ENCODE data around the gene LRRC8C.
A peak's percentile ranks its signal among the peaks of the same experiment; 100 is the strongest.

The LRRC8C gene

GRCh38 chr1:89762779-89763648 lies 130.1 kb downstream of the LRRC8C start:
- no peak overlapping the region for H3K27ac ChIP-seq (ENCODE audit: low read length)
- no peaks in the 10 kb centered on the region for H3K36me3 ChIP-seq (ENCODE audit: control insufficient read depth, low read depth, low read length)
- peaks cover 31% of the 10 kb centered on the region for H3K27me3 ChIP-seq (ENCODE audit: control insufficient read depth, insufficient read depth, low read length)
- H3K4me3 ChIP-seq (ENCODE audit: low read length) = peak overlapping the region; percentile 66
- no peak overlapping the region for H3K9ac ChIP-seq (ENCODE audit: low read length)
- H3K4me1 ChIP-seq (ENCODE audit: control insufficient read depth, low read depth, low read length) = peaks cover 6% of the 10 kb centered on the region
- H3K9me3 ChIP-seq (ENCODE audit: control insufficient read depth, low read depth, low read length) = no peaks in the 10 kb centered on the region

GRCh38 chr1:89763649-89763986 lies 130.7 kb downstream of the LRRC8C start:
- Histone ChIP-seq H3K36me3 (ENCODE audit: control insufficient read depth, low read depth, low read length) (no peaks in the 10 kb centered on the region), H3K9ac (ENCODE audit: low read length) (no peak overlapping the region), H3K27ac (ENCODE audit: low read length) (no peak overlapping the region), H3K4me3 (ENCODE audit: low read length) (peak overlapping the region; percentile 66), H3K27me3 (ENCODE audit: control insufficient read depth, insufficient read depth, low read length) (peaks cover 31% of the 10 kb centered on the region), H3K4me1 (ENCODE audit: control insufficient read depth, low read depth, low read length) (peaks cover 6% of the 10 kb centered on the region), H3K9me3 (ENCODE audit: control insufficient read depth, low read depth, low read length) (no peaks in the 10 kb centered on the region)

- Histone ChIP-seq H3K36me3 (ENCODE audit: control insufficient read depth, low read depth, low read length) (no peaks in the 10 kb centered on the region), H3K9me3 (ENCODE audit: control insufficient read depth, low read depth, low read length) (no peaks in the 10 kb centered on the region), H3K27ac (ENCODE audit: low read length) (no peak overlapping the region), H3K9ac (ENCODE audit: low read length) (no peak overlapping the region), H3K4me3 (ENCODE audit: low read length) (no peak overlapping the region), H3K4me1 (ENCODE audit: control insufficient read depth, low read depth, low read length) (peaks cover 6% of the 10 kb centered on the region), H3K27me3 (ENCODE audit: control insufficient read depth, insufficient read depth, low read length) (peaks cover 31% of the 10 kb centered on the region)
These were observed 132.9 kb downstream of the LRRC8C start for GRCh38 chr1:89765774-89766173.

GRCh38 chr1:89767618-89768017 lies 134.7 kb downstream of the LRRC8C start:
- Histone ChIP-seq H3K9ac (ENCODE audit: low read length) (no peak overlapping the region), H3K4me3 (ENCODE audit: low read length) (no peak overlapping the region)

More at GRCh38 chr1:89767618-89768017, 134.7 kb downstream of the LRRC8C start:
- Histone ChIP-seq H3K27me3 (ENCODE audit: control insufficient read depth, insufficient read depth, low read length) (peaks cover 20% of the 10 kb centered on the region), H3K4me1 (ENCODE audit: control insufficient read depth, low read depth, low read length) (peaks cover 3% of the 10 kb centered on the region), H3K27ac (ENCODE audit: low read length) (no peak overlapping the region), H3K9me3 (ENCODE audit: control insufficient read depth, low read depth, low read length) (no peaks in the 10 kb centered on the region), H3K36me3 (ENCODE audit: control insufficient read depth, low read depth, low read length) (no peaks in the 10 kb centered on the region)
